Measurements from ENCODE around the gene RPS6KL1. TPM values are rescaled to one million over a fixed set of nuclear protein-coding genes. Genes with fewer than 3 reads are reported as not detected.

The RPS6KL1 gene
- total RNA-seq, 2 donors from 2014 or later: 4.4 to 10.4 TPM

GRCh38 chr14:74947353-74948227, 24.5 kb upstream of the RPS6KL1 start:
- no peak for TF ChIP-seq CTCF (conservative IDR thresholded peaks at IDR 0.05)
- H3K36me3 ChIP-seq (ENCODE audit: control insufficient read depth, insufficient read depth, low read length): no peaks in the 10 kb centered on the region
- H3K9ac ChIP-seq (ENCODE audit: extremely low read depth, low read length, poor library complexity, severe bottlenecking): no peak overlapping the region
- Mint-ChIP-seq H3K4me3 (no peak overlapping the region), H3K4me1 (peaks cover 20% of the 10 kb centered on the region), H3K9me3 (no peaks in the 10 kb centered on the region), H3K36me3 (ENCODE audit: low read depth) (no peaks in the 10 kb centered on the region), H3K27ac (no peak overlapping the region), H3K27me3 (ENCODE audit: insufficient read depth) (no peaks in the 10 kb centered on the region)
- H3K27ac ChIP-seq (ENCODE audit: low read depth, low read length): no peak overlapping the region
- no peaks in the 10 kb centered on the region for H3K27me3 ChIP-seq (ENCODE audit: control insufficient read depth, insufficient read depth, low read length, poor library complexity, severe bottlenecking)
- no peaks in the 10 kb centered on the region for H3K9me3 ChIP-seq (ENCODE audit: control insufficient read depth, low read length)
- no peak overlapping the region for H3K4me3 ChIP-seq (ENCODE audit: low read length)
- no peak for DNase-seq
- WGBS, 2 experiments (ENCODE audit: insufficient coverage in 1 of 2, insufficient read length in 1 of 2): 87 to 88% methylated on average over 3 to 13 of the region's 13 CpGs
- peaks cover 11% of the 10 kb centered on the region for H3K4me1 ChIP-seq (ENCODE audit: control insufficient read depth, insufficient read depth, low read length)

- peak; percentile 6 for TF ChIP-seq CTCF (conservative IDR thresholded peaks at IDR 0.05)
- H3K27ac ChIP-seq (ENCODE audit: low read depth, low read length): no peak overlapping the region
- no peaks in the 10 kb centered on the region for H3K9me3 ChIP-seq (ENCODE audit: control insufficient read depth, low read length)
- no peak overlapping the region for H3K9ac ChIP-seq (ENCODE audit: extremely low read depth, low read length, poor library complexity, severe bottlenecking)
- H3K4me1 ChIP-seq (ENCODE audit: control insufficient read depth, insufficient read depth, low read length): peaks cover 11% of the 10 kb centered on the region
- Mint-ChIP-seq H3K27ac (no peak overlapping the region), H3K9me3 (no peaks in the 10 kb centered on the region), H3K27me3 (ENCODE audit: insufficient read depth) (no peaks in the 10 kb centered on the region), H3K4me3 (no peak overlapping the region), H3K4me1 (peaks cover 22% of the 10 kb centered on the region), H3K36me3 (ENCODE audit: low read depth) (no peaks in the 10 kb centered on the region)
- no peaks in the 10 kb centered on the region for H3K36me3 ChIP-seq (ENCODE audit: control insufficient read depth, insufficient read depth, low read length)
- 45 to 68% methylated on average over 5 of the region's 5 CpGs for WGBS, 2 experiments (ENCODE audit: insufficient coverage in 1 of 2, insufficient read length in 1 of 2)
- DNase-seq: no peak
- H3K4me3 ChIP-seq (ENCODE audit: low read length): no peak overlapping the region
- H3K27me3 ChIP-seq (ENCODE audit: control insufficient read depth, insufficient read depth, low read length, poor library complexity, severe bottlenecking): no peaks in the 10 kb centered on the region
These were observed 23.7 kb upstream of the RPS6KL1 start for GRCh38 chr14:74946659-74947281.

- Histone ChIP-seq H3K36me3 (ENCODE audit: control insufficient read depth, insufficient read depth, low read length) (no peaks in the 10 kb centered on the region), H3K9ac (ENCODE audit: extremely low read depth, low read length, poor library complexity, severe bottlenecking) (no peak overlapping the region), H3K27ac (ENCODE audit: low read depth, low read length) (no peak overlapping the region), H3K9me3 (ENCODE audit: control insufficient read depth, low read length) (no peaks in the 10 kb centered on the region), H3K27me3 (ENCODE audit: control insufficient read depth, insufficient read depth, low read length, poor library complexity, severe bottlenecking) (no peaks in the 10 kb centered on the region), H3K4me3 (ENCODE audit: low read length) (no peak overlapping the region), H3K4me1 (ENCODE audit: control insufficient read depth, insufficient read depth, low read length) (peaks cover 5% of the 10 kb centered on the region)
- Mint-ChIP-seq H3K4me3 (no peak overlapping the region), H3K9me3 (no peaks in the 10 kb centered on the region), H3K36me3 (ENCODE audit: low read depth) (no peaks in the 10 kb centered on the region), H3K27ac (no peak overlapping the region), H3K27me3 (ENCODE audit: insufficient read depth) (no peaks in the 10 kb centered on the region), H3K4me1 (peaks cover 21% of the 10 kb centered on the region)
- peak; percentile 95 for DNase-seq
- peak; percentile 95 for TF ChIP-seq CTCF (conservative IDR thresholded peaks at IDR 0.05)
- 58 to 80% methylated on average over 4 to 17 of the region's 17 CpGs for WGBS, 2 experiments (ENCODE audit: insufficient coverage in 1 of 2, insufficient read length in 1 of 2)
These were observed 23.0 kb upstream of the RPS6KL1 start for GRCh38 chr14:74945852-74946658.

Measured in endodermal cell (in vitro differentiated cells).